Brain pericyte (primary cell): Measurements from ENCODE around the gene MCTP1.
"Not testable (repeated sequence)": the region's sequence is repeated elsewhere in the genome, so short reads cannot be mapped to it uniquely, and the experiment has no call there.

Source experiments
- DNase-seq: peaks from one replicate; pipeline ENCODE4 v3.0.0-alpha.2; 2012; ENCODE audit warnings: low read depth, low spot score

The MCTP1 gene

DNA sequence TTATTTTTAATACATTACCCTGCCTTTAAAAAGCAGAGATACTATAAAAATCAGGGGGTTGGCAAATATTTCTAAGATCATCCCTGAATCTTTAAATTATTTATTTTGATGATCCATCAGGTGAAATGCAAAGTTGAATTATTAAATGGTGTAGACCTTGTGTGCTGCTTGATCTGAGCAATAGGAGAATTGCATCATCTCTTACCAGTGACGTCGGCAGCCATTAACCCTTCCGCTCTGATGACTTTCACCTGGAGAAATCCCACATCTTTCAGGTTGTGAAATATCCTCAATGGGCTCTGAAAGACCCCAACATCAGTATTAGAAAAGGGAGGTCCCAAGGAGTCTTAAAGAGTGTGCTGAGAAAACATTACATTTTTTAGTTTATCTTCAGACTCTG is 396.2 kb downstream of the MCTP1 start:
- DNase-seq: no peak

DNA sequence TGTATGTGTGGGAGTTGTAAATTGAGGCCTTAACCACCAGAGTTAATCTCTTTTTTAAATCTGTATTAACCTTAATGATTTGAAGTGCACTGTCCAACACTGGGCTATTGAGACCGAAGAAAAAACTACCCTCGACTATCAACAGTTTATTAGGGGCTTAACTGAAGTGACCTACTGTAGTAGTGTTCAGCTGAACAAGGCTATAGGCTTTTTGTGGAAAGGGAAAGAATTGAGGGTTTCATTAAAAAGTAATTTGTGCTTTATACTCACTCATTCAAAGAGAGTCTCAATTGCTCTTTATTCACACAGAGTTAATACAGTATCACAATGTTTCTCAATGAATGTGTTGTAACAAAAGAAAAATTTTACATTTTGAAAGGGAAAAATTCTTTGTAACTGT is 399.0 kb downstream of the MCTP1 start:
- no peak for DNase-seq

DNA sequence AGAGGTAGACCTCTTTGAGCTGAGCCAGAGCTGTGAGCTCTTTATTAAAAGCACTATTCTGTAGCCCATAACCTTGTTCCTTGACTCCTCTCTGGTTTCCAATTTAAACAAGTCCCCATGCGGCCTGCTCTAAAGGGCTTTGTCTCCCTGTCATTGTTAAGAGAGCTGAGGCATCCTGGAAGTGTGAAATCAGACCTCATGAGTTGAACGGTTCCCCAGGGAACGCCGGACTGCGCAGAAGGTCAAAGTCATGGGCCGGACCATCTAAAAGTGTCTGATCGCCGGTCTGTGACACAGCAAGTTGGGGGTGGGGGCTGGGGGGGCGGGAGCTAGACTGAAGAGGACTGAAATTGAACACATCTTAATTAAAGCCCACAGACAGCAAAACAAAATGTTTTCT is 400.6 kb downstream of the MCTP1 start:
- no peak for DNase-seq

DNA sequence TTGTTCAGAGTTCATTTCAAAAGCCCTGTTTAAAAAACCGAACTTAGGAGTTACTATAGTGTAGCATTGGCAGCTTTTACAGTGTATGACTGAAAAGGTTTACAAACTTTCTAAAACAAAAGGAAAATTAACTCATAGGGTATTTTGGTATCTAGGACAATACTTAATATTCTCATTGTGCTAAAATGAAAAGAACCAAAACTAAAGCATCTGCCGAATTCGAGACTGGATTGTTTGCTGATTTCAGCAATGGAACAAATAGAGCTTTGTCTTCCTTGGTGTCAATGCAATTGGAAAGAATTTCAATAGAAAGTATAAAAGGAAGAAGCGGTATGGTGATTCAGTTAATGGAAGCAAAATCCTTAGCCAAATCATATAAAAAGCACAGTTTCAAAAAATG is 412.4 kb downstream of the MCTP1 start:
- no peak for DNase-seq

DNA sequence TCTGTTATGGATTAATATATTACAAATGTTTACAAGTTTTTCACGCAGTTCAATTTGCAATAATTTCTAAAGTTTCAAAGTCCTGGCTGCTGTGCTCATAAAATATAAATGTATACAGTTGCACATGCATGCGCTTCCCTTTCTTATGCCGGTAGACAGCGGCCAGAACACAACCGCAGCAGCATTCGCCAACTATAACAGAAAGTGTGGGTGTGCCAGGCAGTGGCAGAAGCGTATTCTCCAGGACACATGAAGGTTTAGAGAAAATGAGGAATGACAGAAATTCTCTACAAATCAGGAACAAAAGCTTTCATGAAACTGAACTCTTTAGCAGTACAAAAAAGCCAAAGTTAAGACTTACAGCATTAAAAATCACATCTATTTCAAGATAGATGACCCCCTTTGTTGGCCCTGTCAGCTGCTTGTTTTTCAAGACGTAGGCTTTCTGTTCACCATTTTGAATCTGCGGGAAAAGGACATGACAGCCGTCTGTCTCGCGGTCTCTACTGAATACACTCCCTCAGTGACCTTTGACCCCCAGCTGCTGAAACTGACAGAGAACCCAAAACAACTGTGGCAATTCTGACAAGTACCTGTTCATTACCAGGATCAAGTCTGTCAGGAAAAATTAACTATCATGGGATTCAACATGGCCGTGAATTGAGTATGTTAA is 414.2 kb downstream of the MCTP1 start:
- DNase-seq: no peak

DNA sequence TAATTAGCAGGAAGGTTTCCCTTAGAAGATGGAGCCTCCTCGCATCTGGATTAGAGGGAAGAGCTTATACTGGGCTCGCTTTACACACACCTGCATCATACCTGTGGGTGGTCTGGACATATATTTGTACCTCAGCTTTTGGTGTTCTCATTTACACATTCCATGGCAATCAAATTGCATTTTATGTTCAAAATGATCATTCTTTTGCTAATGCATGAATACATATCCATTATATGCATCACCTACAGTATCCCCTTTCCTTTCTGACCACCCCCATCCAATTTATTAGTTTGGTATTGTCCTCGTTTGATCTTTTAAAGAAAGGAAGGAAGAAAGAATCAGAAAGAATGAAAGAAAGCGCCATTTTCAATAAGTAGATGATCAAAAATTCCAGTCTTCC is 415.0 kb downstream of the MCTP1 start:
- no peak for DNase-seq

DNA sequence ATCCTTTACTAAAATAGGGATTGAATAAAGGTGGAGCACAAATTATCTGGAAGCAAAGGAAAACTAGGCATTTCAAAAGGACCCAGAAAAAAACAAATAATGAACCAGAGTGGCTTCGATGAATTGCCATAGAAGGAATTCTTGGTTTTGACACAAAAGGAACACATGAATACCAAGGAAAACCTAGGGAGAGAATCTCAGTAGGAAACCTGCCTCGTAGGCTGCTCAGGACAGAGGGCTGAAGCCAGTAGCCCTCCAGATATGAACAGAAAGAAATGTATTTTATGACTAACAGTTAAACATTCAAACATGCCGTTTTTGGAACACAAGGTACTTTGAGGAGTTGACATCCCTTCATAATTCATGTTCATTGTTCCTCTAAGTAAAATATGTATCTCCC is 420.9 kb downstream of the MCTP1 start:
- no peak for DNase-seq

DNA sequence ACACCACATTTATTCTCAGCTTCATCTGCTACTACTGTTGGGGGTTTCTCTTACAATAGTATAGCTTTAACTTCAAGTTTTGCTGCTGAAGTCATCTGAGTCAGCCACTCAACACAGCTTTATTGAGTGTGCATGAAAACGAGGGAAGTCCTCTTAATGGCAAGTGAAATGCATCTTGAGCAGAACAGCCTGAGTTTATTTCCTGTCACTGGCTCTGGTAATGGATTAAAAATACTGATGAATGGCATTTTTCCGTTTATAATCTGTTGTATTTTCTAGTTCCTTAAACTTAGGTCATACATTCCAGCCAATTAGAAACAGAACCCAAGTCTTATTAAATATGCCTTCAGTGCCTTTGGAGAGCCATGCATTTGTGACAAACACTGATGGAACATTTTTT is 427.8 kb downstream of the MCTP1 start:
- no peak for DNase-seq

DNA sequence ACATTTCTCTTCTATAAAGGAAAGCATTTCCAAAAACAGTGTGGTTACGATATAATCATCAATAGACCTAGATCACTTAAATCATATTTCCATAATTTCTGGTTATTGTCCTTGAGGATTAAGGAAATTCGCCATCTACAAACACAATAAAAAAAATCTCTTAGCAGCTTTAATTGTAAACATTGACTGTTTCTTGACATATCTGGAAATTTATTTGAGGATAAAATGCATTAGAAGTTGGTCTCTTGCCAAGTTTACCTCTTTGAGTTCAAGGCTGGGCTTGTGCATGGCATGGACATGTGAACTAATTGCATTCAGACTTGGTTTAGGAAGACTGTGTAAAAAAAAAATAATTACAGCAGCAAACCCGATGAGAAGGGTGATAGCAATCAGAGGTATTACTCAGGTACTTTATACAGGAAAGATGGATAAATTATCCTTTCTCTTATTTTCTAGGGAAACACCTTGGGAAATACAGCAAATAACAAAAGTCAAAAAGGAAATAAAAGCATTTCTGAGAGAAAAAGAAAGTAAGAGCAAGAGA is 428.6 kb downstream of the MCTP1 start:
- DNase-seq: no peak

DNA sequence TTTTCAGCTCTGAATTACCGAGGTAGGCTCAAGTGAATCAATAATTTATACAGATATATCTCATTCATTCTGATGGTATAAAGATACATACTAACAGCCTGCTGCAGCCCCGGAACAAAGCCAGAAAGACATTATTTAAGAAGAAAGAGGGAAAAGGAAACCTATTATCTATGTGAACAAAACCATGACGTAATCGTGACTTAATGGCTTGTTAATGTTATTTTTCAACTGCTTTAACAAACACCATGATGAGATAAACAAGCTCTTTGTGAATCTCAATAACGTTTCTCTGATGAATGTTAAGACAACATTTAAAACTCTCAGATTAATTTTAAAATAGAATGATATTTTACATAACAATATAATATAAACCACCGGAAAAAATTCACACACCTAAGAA is 429.4 kb downstream of the MCTP1 start:
- DNase-seq: no peak

DNA sequence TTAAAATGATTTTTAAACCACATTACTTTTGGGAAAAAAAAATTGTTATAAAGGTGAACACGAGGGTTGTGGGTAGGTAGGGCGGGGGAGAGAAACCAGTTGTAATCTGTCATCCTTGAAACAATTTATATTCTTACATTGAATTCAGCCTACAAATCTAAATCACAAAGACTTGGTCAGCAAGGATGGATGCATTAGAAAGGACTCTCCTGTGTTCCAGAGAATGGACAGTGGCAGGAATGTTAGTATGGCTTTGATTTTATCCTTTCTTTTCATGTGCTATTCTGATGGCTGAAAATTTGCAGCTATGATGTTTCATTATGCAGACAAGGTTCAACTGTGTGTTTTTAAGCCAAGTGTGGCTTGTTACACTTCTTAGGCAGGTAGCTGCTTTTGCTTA is 431.8 kb downstream of the MCTP1 start:
- no peak for DNase-seq

DNA sequence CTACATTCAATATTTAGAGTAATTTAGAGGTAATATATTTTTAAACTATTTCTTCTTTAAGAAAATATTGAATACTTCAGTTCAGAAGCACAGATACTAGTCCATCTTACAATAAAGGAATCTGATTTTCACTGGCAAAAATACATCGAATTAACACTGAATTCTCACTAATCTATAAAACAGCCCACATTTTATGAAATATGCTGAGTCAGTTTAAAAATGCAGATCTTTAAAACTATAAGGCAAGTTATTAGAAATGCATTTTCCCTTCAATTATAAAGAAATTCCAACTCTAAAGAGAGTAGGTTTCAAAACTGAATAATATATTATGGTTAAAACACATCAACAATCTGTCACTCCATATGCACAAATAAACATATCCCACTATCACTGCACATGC is 433.9 kb downstream of the MCTP1 start:
- DNase-seq: no peak

DNA sequence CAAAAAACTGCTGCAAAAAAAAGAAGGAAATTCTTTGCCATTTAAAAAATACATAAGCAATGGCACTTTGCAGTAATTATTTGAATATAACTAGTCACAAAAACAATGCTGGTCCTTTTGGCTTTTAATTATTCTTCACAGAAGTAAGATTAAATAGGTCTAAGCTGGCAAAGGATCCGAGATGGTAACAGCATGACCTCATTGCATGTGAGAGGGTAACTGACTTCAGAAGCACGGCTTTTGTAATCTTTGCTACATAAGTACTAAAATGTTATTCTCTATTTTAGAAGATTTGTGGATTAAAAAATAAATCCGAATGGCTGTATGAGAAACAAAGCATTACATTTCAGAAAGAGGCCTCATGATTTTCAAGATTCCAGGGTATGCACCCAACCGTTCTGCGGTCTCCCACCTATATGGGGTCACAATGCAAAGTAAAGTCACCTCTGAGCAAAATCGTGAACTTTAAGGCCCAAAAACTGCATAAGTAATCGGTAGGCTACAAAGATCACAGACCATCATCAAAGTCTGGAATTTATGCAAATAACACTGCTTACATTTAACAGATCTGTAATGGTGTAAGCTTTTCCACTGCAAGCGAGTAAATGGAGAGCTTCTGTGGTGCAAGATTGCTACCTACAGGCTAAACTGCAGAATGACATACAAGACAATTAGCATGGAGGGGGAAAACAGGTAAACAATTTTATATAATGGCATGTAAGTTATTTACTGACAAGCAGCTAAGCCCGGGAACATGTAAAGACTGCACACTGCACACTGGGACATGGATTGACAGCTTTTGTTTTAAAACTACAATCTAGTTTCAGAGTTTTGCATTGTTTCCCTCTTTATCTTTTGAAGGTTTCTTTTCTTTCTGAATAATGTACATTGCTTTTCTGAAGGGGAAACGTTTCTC is 434.8 kb downstream of the MCTP1 start:
- DNase-seq: no peak

DNA sequence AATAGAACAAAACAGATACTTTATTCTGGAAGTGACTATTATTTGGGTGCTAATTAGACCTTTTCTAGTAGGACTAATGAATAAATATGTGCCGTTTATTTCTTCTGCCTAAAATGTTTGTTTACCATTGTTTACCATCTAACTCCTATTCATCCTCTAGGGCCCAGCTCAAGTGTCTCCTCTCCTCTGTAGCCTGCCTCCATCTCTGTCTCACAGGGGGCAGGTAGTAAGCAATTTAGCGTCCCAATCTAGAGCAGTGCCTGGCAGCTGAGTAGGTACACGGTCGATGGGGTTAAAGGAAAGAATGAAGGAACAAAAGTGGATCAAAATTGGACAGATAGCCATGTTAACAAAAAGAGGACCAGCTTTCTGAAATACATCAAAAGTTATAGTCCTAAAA is 435.6 kb downstream of the MCTP1 start:
- no peak for DNase-seq

DNA sequence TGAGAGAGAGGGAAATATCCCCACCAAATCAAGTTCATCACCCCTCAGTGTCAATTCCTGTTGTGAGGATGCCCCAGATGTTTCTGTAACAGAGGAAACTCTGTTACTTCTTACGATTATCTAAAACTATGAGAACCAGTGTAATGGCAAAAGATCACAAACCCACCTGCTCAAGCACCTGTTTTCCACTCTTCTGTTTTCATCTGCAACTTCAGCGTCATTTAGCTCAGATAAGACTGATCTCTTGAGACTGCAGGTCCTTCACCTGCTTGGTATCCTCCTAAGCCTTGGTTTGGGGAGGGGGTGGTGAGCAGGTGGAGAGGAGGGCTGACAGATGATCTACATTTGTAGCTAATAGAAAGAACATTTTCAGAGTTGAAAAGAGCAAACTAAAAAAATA is 437.2 kb downstream of the MCTP1 start:
- no peak for DNase-seq

DNA sequence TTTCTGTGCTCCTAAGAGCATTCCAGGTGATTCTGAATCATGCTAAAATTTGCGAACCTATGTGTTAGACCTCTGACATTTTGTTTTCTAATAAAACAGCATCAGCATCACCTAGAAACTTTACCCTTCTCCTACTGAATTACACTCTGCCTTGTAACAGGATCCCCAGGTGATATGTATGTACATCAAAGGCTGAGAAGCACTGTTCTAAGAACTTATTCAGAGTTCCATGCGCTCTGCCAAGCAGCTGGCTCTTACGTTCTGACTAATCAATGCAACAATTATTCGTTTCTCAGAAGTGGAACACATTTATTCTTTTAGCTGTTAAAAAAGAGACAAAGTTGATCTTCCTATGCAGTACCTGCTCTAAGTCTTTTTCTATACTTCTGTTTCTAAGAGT is 437.9 kb downstream of the MCTP1 start:
- DNase-seq: no peak

DNA sequence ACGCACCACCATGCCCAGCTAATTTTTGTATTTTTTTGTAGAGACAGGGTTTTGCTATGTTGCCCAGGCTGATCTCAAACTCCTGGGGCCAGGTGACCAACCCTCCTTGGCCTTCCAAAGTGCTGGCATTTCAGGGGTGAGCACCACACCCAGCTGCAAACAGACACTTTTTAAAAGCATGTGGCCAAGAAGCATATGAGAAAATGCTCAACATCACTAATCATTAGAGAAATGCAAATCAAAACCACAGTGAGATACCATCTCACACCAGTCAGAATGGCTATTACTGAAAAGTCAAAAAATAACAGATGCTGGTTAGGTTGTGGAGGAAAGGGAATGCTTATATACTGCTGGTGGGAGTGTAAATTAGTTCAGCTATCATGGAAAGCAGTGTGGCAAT is 439.2 kb downstream of the MCTP1 start:
- DNase-seq: not testable (repeated sequence)

DNA sequence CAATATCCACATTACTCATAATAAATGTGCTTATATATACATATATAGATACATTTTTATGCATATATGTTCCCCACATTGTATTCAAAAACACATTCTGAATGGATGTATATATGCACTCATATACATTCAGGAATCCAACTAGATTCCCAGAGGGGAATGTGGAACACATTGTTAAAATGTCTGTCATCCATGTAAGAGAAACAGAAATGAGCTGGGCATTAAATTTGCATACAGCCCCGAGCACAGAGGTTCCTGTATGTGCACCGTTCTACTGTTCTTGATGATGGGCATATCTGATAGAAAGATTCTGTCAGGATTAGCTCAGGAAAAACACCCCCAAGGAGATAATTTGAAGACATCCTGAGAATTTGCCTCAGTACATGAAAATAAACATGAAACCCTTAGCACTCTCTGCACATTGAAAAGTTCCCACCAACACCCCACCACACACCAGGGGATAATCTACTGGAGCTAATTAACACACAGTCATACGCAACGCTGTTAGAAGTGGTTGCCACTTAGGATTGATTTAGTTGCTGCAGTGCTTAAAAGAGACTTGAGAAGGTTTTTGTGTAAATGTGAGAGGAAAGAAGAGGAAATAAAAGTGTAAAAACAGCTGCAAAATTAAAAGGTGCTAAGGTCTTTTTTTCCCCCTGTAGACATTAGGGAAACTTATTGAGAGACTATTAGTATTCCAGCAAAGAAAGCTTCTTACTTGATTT is 443.1 kb downstream of the MCTP1 start:
- no peak for DNase-seq

DNA sequence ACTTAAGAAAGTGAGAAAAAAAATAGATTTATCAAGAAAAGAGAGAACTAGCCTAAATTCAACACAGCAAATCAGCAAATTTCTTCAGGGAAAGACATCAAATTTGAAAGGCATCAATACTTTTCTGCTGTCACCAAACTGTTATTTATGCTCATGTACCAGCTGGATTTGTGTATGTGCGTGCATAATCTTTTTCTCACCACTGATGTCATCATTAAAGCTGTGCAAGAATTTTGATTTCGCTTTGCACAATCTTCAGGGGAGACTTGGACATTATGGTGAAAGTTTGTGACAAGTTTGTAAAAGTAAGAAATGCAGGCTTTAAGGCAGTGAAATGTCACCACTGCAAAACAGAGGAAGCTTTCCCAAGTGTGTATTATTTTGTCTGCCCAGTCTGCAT is 451.0 kb downstream of the MCTP1 start:
- no peak for DNase-seq

DNA sequence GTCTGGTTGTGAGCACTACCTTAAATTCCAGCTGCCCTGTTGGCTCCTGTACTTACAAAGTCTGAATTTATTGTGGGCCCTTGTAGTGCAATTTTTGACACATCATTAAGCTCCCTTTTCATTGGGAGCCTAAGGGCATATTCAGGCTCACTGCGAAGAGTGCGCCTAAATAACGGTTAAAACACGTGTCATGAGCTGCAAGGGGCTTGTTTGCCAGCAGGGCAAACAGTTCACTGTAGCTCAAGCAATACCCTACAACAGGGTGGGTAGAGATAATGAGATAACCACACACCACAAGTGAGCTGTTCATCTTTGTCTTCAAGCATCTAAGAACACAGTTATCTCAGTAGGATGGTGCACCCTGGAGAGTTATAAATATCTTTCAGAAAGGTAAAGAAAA is 452.2 kb downstream of the MCTP1 start:
- DNase-seq: no peak

DNA sequence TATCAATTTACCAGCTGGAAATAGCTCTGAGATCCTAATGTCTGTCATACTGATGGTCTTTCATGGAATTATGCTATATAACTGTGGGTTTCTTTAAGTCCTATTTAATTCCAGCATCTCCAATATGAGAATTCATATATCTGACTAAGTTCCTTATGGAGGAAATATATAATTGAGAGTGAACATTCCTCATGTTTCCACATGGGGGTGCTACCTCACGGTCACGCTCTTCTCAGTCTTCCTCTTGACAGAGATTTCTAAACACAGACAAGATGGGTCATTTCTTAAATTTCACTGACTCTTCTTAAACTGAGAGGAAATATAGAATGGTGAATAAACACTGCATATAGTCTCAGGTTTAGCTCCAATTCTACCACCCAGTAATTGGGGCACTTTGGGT is 454.4 kb downstream of the MCTP1 start:
- DNase-seq: no peak

DNA sequence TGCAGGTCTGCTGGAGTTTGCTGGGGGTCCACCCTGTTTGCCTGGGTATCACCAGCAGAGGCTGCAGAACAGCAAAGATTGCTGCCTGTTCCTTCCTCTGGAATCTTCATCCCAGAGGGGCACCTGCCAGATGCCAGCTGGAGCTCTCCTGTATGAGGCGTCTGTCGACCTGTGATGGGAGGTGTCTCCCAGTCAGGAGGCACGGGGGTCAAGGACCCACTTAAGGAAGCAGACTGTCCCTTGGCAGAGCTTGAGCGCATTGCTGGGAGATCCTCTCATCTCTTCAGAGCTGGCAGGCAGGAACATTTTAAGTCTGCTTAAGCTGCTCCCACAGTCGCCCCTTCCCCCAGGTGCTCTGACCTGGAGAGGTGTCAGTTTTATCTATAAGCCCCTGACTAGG is 456.7 kb downstream of the MCTP1 start:
- not testable (repeated sequence) for DNase-seq
